Upper lobe of right lung (tissue), 1 donor: Measurements from ENCODE around the gene UBASH3B. TPM values are rescaled to one million over a fixed set of nuclear protein-coding genes. Genes with fewer than 3 reads are reported as not detected.

Experiments used
- ATAC-seq: fragments of 200-7000 bp; cut with Tn5 transposase; one replicate; pipeline ENCODE4 v1.9.1; 2020; ENCODE audit warnings: mild to moderate bottlenecking, moderate library complexity
- DNase-seq: peaks from one replicate; pipeline ENCODE4 v3.0.0-alpha.2; 2020
- H3K27ac ChIP-seq: fragments of 200-600 bp; one replicate; pipeline ENCODE4 v1.8.0; 2022
- H3K27me3 ChIP-seq: fragments of 200-600 bp; one replicate; pipeline ENCODE4 v1.8.0; 2022; ENCODE audit warnings: mild to moderate bottlenecking
- H3K36me3 ChIP-seq: fragments of 200-600 bp; one replicate; pipeline ENCODE4 v1.8.0; 2022
- H3K4me1 ChIP-seq: fragments of 200-600 bp; one replicate; pipeline ENCODE4 v1.8.0; 2022
- H3K4me3 ChIP-seq: fragments of 200-600 bp; one replicate; pipeline ENCODE4 v1.8.0; 2022; ENCODE audit warnings: mild to moderate bottlenecking
- H3K9me3 ChIP-seq: fragments of 200-600 bp; one replicate; pipeline ENCODE4 v1.8.0; 2022
- intact Hi-C: fragments of 100-400 bp; cut with DNase I; formaldehyde crosslinking; loops from one replicate; pipeline ENCODE4 v1.11.0; 2022
- total RNA-seq: library from RNA; stranded (reverse); fragmentation: NEBNext Ultra II Directional; extraction: Animal tissue kit (Norgen Biotek cat#: 25700); gene quantifications from one replicate; pipeline ENCODE4 v1.2.1, GENCODE V29; 2021
- TF ChIP-seq, protein P1 (sequence below): fragments of 200-600 bp; IDR thresholded peaks from one replicate; pipeline ENCODE4 v1.8.0; 2022; ENCODE audit warnings: antibody characterized with exemption
- donor health status: DM: no; HTN: yes; CAD: no; lungs with severe emphysema.

The UBASH3B gene
- total RNA-seq, 1 donor from 2014 or later: 42.2 TPM

DNA sequence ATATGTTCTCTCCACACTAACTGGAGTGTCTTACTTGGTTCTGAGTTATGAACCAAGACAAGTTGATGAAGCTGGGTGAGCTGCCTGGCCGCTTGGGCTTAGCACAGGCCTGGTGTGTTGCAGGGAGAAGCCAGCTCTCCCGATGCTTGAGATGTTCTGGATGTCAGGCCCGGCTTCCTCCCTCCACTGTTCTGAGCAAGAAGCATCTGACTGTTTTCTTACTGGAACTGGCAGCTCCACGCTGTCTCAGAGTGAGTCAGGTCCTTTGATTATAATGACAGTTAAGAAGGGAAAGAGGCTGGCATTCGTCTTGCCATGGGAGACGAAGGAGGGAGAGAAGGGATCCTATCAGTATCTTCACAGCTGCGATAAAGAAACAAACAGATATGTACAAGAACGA lies 136.3 kb downstream of the UBASH3B start:
- Histone ChIP-seq H3K36me3 (peaks cover 13% of the 10 kb centered on the region), H3K9me3 (no peaks in the 10 kb centered on the region), H3K27ac (no peak overlapping the region), H3K4me1 (no peaks in the 10 kb centered on the region), H3K4me3 (no peak overlapping the region), H3K27me3 (no peaks in the 10 kb centered on the region)
- intact Hi-C loops: loop anchor here (10.0 kb wide), 1 partner anchor 63 kb away; no protein-coding TSS in a partner anchor
- ATAC-seq (no peak), DNase-seq (no peak)
- TF ChIP-seq, protein P1, sequence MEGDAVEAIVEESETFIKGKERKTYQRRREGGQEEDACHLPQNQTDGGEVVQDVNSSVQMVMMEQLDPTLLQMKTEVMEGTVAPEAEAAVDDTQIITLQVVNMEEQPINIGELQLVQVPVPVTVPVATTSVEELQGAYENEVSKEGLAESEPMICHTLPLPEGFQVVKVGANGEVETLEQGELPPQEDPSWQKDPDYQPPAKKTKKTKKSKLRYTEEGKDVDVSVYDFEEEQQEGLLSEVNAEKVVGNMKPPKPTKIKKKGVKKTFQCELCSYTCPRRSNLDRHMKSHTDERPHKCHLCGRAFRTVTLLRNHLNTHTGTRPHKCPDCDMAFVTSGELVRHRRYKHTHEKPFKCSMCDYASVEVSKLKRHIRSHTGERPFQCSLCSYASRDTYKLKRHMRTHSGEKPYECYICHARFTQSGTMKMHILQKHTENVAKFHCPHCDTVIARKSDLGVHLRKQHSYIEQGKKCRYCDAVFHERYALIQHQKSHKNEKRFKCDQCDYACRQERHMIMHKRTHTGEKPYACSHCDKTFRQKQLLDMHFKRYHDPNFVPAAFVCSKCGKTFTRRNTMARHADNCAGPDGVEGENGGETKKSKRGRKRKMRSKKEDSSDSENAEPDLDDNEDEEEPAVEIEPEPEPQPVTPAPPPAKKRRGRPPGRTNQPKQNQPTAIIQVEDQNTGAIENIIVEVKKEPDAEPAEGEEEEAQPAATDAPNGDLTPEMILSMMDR: no peak

DNA sequence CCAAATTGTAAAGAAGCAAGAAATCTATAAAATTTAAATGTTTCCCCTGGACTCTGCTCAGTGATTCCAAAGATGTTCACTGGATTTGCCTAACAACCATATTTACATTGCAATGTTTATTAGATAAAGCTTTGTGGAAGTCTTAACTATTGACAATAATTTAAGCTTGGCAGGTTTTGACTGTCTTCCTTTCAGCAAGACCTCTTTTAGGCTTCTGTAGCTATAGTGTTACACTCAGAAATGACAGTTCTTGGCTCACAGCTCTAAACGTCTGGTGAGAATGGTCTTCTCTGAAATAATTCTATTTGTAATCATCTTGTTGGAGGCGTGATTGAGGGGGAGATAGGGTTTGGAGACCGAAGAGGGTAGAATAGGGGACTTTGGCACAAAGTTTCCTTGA lies 138.0 kb downstream of the UBASH3B start:
- no peak overlapping the region for H3K4me3 ChIP-seq
- peaks cover 22% of the 10 kb centered on the region for H3K36me3 ChIP-seq
- no peak overlapping the region for H3K27ac ChIP-seq
- TF ChIP-seq, protein P1: no peak
- no peaks in the 10 kb centered on the region for H3K27me3 ChIP-seq
- ATAC-seq: no peak
- intact Hi-C loops: loop anchor here (10.0 kb wide), 1 partner anchor 61 kb away; no protein-coding TSS in a partner anchor
- H3K4me1 ChIP-seq: no peaks in the 10 kb centered on the region
- no peak for DNase-seq
- no peaks in the 10 kb centered on the region for H3K9me3 ChIP-seq

DNA sequence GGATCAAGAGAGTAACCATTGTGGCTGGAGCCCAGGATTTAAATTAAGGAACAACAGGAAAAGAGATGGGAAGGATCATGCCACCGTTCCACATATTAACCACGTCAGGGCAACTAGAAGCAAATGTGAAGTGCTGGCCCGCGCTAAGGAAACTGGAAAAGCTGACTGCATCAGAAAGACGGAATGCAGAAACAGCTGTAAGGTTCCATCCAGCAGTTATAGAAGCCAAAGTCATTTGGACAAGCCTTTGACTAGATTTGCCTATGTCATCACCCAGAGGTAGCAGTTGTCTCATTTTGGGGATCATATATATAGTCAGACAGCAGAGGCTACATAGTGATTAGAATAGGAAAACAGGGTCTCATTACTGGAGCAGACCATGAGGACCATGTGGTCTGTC lies 139.8 kb downstream of the UBASH3B start:
- Histone ChIP-seq H3K36me3 (peaks cover 9% of the 10 kb centered on the region), H3K4me3 (no peak overlapping the region), H3K27ac (no peak overlapping the region), H3K4me1 (peaks cover 7% of the 10 kb centered on the region), H3K27me3 (no peaks in the 10 kb centered on the region), H3K9me3 (no peaks in the 10 kb centered on the region)
- ATAC-seq: no peak
- TF ChIP-seq, protein P1: no peak
- no peak for DNase-seq
- intact Hi-C loops: loop anchor here (10.0 kb wide), 1 partner anchor 59 kb away; no protein-coding TSS in a partner anchor

DNA sequence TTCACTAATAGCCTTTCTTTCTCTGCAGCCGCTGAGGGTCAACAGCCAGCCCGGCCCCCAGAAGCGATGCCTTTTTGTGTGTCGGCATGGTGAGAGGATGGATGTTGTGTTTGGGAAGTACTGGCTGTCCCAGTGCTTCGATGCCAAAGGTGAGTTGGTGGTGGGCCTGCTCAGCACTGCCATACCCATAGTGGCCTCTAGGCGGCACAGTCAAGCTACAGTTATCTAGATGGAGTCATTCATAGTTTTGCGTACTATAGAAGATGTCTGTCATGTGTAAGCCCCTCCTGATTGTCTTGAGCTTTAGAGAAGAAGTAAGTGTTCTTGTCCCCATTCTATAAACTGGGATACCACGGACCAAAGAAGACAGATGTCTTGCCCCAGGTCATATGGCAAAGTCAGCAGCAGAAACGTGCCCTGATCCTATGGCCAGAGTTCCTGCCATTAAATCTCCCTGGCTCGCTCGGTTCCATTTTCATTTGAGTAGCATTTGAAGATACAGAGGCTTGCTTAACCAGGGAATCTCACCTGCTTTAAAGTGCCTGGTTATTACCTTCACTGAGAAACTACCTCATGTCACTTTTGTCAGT lies 140.7 kb downstream of the UBASH3B start:
- peaks cover 7% of the 10 kb centered on the region for H3K4me1 ChIP-seq
- H3K36me3 ChIP-seq: peaks cover 17% of the 10 kb centered on the region
- no peak overlapping the region for H3K4me3 ChIP-seq
- no peaks in the 10 kb centered on the region for H3K9me3 ChIP-seq
- intact Hi-C loops: loop anchor here (10.0 kb wide), 1 partner anchor 59 kb away; no protein-coding TSS in a partner anchor
- ATAC-seq: peak; percentile 90
- H3K27me3 ChIP-seq: no peaks in the 10 kb centered on the region
- DNase-seq: peak; percentile 73
- TF ChIP-seq, protein P1: peak; percentile 90
- H3K27ac ChIP-seq: no peak overlapping the region

DNA sequence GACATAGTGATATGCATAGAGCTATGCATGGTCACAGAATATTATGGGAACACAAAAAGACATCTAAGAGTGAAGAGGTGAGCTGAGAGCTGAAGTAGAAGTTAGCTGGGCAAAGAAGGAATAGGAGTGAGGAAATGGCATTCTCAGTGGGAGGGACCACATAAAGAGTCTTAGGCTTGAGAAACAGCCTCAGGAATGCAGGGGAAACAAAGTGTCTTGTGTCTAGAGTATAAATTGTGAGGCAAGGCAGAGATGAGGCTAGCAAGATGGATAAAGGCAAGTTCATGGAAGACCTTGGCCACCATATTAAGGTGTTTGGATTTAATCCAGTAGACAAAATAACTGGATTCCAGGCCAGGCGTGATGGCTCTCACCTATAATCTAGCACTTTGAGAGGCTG lies 142.1 kb downstream of the UBASH3B start:
- Histone ChIP-seq H3K4me1 (peaks cover 7% of the 10 kb centered on the region), H3K36me3 (peaks cover 29% of the 10 kb centered on the region), H3K27me3 (no peaks in the 10 kb centered on the region), H3K9me3 (no peaks in the 10 kb centered on the region), H3K4me3 (no peak overlapping the region), H3K27ac (no peak overlapping the region)
- intact Hi-C loops: loop anchor here (10.0 kb wide), 1 partner anchor 57 kb away; no protein-coding TSS in a partner anchor
- TF ChIP-seq, protein P1: no peak
- ATAC-seq (peak; percentile 8), DNase-seq (no peak)
